ENCODE results near the gene PROB1.

Gene PROB1

GRCh38 chr5:139381837-139382761 is 12.8 kb downstream of the PROB1 start:
- TF ChIP-seq, protein P1, sequence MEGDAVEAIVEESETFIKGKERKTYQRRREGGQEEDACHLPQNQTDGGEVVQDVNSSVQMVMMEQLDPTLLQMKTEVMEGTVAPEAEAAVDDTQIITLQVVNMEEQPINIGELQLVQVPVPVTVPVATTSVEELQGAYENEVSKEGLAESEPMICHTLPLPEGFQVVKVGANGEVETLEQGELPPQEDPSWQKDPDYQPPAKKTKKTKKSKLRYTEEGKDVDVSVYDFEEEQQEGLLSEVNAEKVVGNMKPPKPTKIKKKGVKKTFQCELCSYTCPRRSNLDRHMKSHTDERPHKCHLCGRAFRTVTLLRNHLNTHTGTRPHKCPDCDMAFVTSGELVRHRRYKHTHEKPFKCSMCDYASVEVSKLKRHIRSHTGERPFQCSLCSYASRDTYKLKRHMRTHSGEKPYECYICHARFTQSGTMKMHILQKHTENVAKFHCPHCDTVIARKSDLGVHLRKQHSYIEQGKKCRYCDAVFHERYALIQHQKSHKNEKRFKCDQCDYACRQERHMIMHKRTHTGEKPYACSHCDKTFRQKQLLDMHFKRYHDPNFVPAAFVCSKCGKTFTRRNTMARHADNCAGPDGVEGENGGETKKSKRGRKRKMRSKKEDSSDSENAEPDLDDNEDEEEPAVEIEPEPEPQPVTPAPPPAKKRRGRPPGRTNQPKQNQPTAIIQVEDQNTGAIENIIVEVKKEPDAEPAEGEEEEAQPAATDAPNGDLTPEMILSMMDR (IDR thresholded peaks at IDR 0.05; ENCODE audit: low read depth, low read length, missing control alignments) = no peak
- in situ Hi-C loops (cut with HindIII; ENCODE audit: low sequenced_read_pairs) = no loop called here
- DNase-seq (ENCODE audit: low read depth) = no peak
- no peak overlapping the region for H3K4me3 ChIP-seq (ENCODE audit: low read depth, low read length)

- TF ChIP-seq, protein P1 (IDR thresholded peaks at IDR 0.05; ENCODE audit: low read depth, low read length, missing control alignments) = no peak
- no peak overlapping the region for H3K4me3 ChIP-seq (ENCODE audit: low read depth, low read length)
- in situ Hi-C loops (cut with HindIII; ENCODE audit: low sequenced_read_pairs) = no loop called here
- no peak for DNase-seq (ENCODE audit: low read depth)
Observed at GRCh38 chr5:139379626-139380449, 15.1 kb downstream of the PROB1 start.

DNA sequence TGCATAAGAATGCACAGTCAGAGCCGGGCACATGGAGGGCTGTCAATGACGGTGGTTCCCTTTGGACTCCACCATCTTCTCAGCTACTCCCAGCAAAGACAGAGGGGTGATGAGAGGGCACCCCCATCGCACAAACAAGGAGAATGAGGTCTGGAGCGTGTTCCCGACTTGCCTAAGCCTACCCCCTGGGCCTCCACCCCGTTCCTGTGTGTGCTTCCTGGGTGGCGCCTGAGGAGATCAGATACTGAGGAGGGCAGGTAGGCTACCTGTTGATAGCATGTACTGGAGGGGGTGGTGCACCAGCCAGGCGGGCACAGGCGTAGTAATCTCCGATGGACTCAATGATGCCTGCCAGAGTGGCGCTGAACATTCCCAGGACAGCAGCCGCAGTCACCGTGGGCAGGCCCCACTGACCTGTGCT is 16.0 kb downstream of the PROB1 start:
- TF ChIP-seq, protein P1 (IDR thresholded peaks at IDR 0.05; ENCODE audit: low read depth, low read length, missing control alignments) = no peak

DNA sequence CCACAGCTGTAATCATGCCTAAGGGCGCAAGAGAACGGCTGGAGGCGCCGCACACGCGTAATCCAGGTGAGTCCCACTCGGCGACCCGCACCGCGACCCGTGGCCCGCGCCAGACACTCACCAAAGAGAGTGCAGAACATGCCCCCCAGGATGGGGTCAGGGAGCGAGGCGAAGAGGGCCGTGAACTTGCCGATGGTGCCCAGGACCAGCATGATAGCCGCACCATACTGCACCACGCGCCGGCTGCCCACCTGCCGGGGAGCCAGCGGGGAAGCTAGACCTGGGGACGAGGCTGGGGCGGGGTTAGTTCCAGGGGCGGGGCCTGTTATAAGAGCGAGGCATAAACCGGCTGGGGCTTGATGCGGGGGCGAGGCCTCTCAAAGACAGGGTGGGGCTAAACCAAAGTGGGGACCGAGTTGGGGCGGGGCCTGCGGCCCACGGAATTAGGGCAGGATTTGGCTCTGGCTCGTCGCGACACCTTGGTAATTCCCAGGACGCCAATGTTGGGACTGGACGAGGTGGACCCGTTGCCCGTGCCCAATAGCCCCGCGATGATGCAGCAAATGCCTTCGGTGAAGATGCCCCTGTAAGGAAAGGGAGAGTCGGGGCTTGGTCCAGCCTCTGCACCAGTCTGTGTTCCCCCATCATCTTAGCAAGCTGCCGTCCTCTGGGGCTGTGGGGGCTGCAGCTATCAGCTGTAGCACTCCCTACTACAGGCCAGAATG is 16.6 kb downstream of the PROB1 start:
- H3K4me3 ChIP-seq (ENCODE audit: low read depth, low read length) = no peak overlapping the region
- in situ Hi-C loops (cut with HindIII; ENCODE audit: low sequenced_read_pairs) = no loop called here
- TF ChIP-seq, protein P1 (IDR thresholded peaks at IDR 0.05; ENCODE audit: low read depth, low read length, missing control alignments) = no peak
- DNase-seq (ENCODE audit: low read depth) = no peak

More for the DNA sequence above, 16.0 kb downstream of the PROB1 start:
- no peak for DNase-seq (ENCODE audit: low read depth)
- no peak overlapping the region for H3K4me3 ChIP-seq (ENCODE audit: low read depth, low read length)
- in situ Hi-C loops (cut with HindIII; ENCODE audit: low sequenced_read_pairs) = no loop called here

GRCh38 chr5:139377226-139377625 is 17.7 kb downstream of the PROB1 start:
- H3K4me3 ChIP-seq (ENCODE audit: low read depth, low read length) = no peak overlapping the region
- DNase-seq (ENCODE audit: low read depth) = no peak
- in situ Hi-C loops (cut with HindIII; ENCODE audit: low sequenced_read_pairs) = no loop called here
- TF ChIP-seq, protein P1 (IDR thresholded peaks at IDR 0.05; ENCODE audit: low read depth, low read length, missing control alignments) = no peak

- no peak overlapping the region for H3K4me3 ChIP-seq (ENCODE audit: low read depth, low read length)
- no peak for DNase-seq (ENCODE audit: low read depth)
- in situ Hi-C loops (cut with HindIII; ENCODE audit: low sequenced_read_pairs) = no loop called here
- TF ChIP-seq, protein P1 (IDR thresholded peaks at IDR 0.05; ENCODE audit: low read depth, low read length, missing control alignments) = no peak
Observed at GRCh38 chr5:139376364-139376763, 18.5 kb downstream of the PROB1 start.
